ENCODE results near the gene BACE2.

The BACE2 gene

GRCh38 chr21:41167348-41168342 is at the start of gene BACE2:
Gene BACE2, plus strand, starts transcription at chr21:41168160. Its CDS starts 104 bp downstream, at chr21:41168264.
- peak in 1 of 2 experiments; percentile 35 for DNase-seq (ENCODE audit: low read depth in 2 of 2)

- no peak for DNase-seq (ENCODE audit: low read depth in 2 of 2)
These were observed 48.1 kb upstream of the BACE2 start for GRCh38 chr21:41119901-41120300.

- DNase-seq (ENCODE audit: low read depth in 2 of 2) = no peak
These were observed 47.0 kb upstream of the BACE2 start for GRCh38 chr21:41120997-41121396.

- DNase-seq (ENCODE audit: low read depth in 2 of 2) = peak; percentile 19 to 68
These were observed 46.1 kb upstream of the BACE2 start for GRCh38 chr21:41121785-41122415.

GRCh38 chr21:41124641-41125201 is 43.2 kb upstream of the BACE2 start:
- no peak for DNase-seq (ENCODE audit: low read depth in 2 of 2)

- no peak for DNase-seq (ENCODE audit: low read depth in 2 of 2)
These were observed 39.0 kb upstream of the BACE2 start for GRCh38 chr21:41128981-41129380.

GRCh38 chr21:41130883-41131282 is 37.1 kb upstream of the BACE2 start:
- DNase-seq (ENCODE audit: low read depth in 2 of 2) = no peak

GRCh38 chr21:41133874-41134522 is 34.0 kb upstream of the BACE2 start:
- DNase-seq (ENCODE audit: low read depth in 2 of 2) = no peak

GRCh38 chr21:41135746-41136145 is 32.2 kb upstream of the BACE2 start:
- DNase-seq (ENCODE audit: low read depth in 2 of 2) = no peak

- DNase-seq (ENCODE audit: low read depth in 2 of 2) = no peak
These were observed 31.7 kb upstream of the BACE2 start for GRCh38 chr21:41136286-41136685.

- DNase-seq (ENCODE audit: low read depth in 2 of 2) = no peak
These were observed 30.6 kb upstream of the BACE2 start for GRCh38 chr21:41137401-41137800.

- no peak for DNase-seq (ENCODE audit: low read depth in 2 of 2)
These were observed 30.1 kb upstream of the BACE2 start for GRCh38 chr21:41137889-41138288.

GRCh38 chr21:41138711-41139110 is 29.2 kb upstream of the BACE2 start:
- no peak for DNase-seq (ENCODE audit: low read depth in 2 of 2)

- no peak for DNase-seq (ENCODE audit: low read depth in 2 of 2)
These were observed 28.7 kb upstream of the BACE2 start for GRCh38 chr21:41139275-41139674.

GRCh38 chr21:41139951-41140350 is 28.0 kb upstream of the BACE2 start:
- no peak for DNase-seq (ENCODE audit: low read depth in 2 of 2)

- no peak for DNase-seq (ENCODE audit: low read depth in 2 of 2)
These were observed 26.9 kb upstream of the BACE2 start for GRCh38 chr21:41141031-41141457.

- no peak for DNase-seq (ENCODE audit: low read depth in 2 of 2)
These were observed 25.7 kb upstream of the BACE2 start for GRCh38 chr21:41142051-41142795.

GRCh38 chr21:41143596-41144325 is 24.2 kb upstream of the BACE2 start:
- DNase-seq (ENCODE audit: low read depth in 2 of 2) = no peak

- no peak for DNase-seq (ENCODE audit: low read depth in 2 of 2)
These were observed 20.6 kb upstream of the BACE2 start for GRCh38 chr21:41147096-41147978.

GRCh38 chr21:41147979-41148355 is 20.0 kb upstream of the BACE2 start:
- DNase-seq (ENCODE audit: low read depth in 2 of 2) = no peak
